NB4 (cell line): Measurements from ENCODE around the gene SLC4A9.

Experiments used
- DNase-seq: peaks from one replicate; pipeline ENCODE4 v3.0.0; 2010; ENCODE audit warnings: low read depth
- H3K4me3 ChIP-seq: one replicate; pipeline ENCODE4 v1.5.1; 2011; ENCODE audit warnings: mild to moderate bottlenecking, low read depth, low read length, moderate library complexity
- CTCF ChIP-seq: IDR thresholded peaks from one replicate; pipeline ENCODE4 v1.5.1; 2012; ENCODE audit warnings: low read depth, low read length
- MYC ChIP-seq: IDR thresholded peaks from 2 replicates; pipeline ENCODE4 v1.6.1; 2011; ENCODE audit warnings: low read depth, low read length
- POLR2A ChIP-seq: IDR thresholded peaks from 2 replicates; pipeline ENCODE4 v1.6.1; 2011; ENCODE audit warnings: mild to moderate bottlenecking; ENCODE audit not compliant: insufficient read length; ENCODE audit errors: extremely low read depth
- TF ChIP-seq, protein P1 (sequence below): IDR thresholded peaks from 2 replicates; pipeline ENCODE4 v1.6.1; 2011; ENCODE audit warnings: low read depth, low read length

Gene SLC4A9

GRCh38 chr5:140325486-140325885 lies 34.5 kb upstream of the SLC4A9 start:
- DNase-seq: no peak
- H3K4me3 ChIP-seq: no peak overlapping the region
- TF ChIP-seq MYC (no peak), POLR2A (no peak), CTCF (no peak)
- TF ChIP-seq, protein P1, sequence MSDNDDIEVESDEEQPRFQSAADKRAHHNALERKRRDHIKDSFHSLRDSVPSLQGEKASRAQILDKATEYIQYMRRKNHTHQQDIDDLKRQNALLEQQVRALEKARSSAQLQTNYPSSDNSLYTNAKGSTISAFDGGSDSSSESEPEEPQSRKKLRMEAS: no peak

DNA sequence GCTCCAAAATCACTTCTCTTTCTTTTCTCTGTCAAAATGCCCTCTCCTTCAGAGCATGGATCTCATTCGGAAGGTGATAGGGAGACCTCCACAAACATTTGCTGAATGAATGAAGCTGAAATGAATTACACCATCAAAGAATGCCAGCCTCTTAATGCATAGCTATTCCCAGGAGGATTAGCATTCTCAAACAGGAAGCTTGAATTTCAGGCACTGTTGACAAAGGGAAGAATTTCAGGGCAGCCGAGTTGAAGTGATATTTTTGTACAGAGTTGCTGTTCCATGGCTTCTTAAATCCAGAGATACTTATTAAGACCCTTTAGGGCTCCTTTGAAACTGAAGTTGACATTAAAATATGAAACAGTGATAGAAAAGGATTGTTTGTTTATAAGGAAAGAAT lies 32.4 kb upstream of the SLC4A9 start:
- no peak overlapping the region for H3K4me3 ChIP-seq
- peak; percentile 64 for DNase-seq
- TF ChIP-seq, protein P1: no peak
- no peak for TF ChIP-seq POLR2A
- TF ChIP-seq MYC: no peak
- no peak for TF ChIP-seq CTCF

GRCh38 chr5:140328036-140328764 lies 31.8 kb upstream of the SLC4A9 start:
- H3K4me3 ChIP-seq: no peak overlapping the region
- TF ChIP-seq MYC (no peak), CTCF (no peak), POLR2A (no peak)
- TF ChIP-seq, protein P1: no peak
- DNase-seq: no peak

DNA sequence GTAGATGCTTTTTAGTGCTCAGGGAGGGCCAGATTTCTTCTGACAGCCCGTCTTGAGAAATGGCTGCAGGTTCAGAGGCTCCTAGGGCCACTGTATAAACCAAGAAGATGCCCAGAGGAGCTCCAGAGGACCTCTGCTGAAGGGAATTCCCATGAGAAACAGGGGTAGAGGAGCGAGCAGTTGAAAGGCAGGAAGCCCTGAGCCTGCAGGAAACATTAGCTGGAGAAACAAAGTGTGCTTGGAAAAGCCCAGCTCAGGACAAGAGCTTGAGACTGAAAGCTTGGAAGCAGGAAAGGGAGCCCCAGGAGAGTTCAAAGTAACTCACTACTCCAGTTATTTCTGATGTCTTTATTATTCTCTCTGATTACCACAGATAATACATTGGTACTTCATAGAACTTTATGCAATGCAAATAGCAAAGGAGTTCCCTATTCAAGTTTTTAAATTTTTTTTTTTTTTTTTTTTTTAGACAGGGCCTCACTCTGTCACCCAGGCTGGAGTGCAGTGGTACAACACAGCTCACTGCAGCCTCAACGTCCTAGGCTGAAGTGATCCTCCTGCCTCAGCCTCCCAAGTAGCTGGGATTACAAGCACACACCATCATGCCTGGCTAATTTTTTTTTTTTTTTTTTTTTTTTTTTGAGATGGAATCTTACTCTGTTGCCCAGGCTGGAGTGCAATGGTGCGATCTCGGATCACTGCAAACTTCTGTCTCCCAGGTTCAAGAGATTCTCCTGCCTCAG lies 30.1 kb upstream of the SLC4A9 start:
- TF ChIP-seq MYC (no peak), CTCF (no peak), POLR2A (no peak)
- TF ChIP-seq, protein P1: no peak
- no peak for DNase-seq
- H3K4me3 ChIP-seq: no peak overlapping the region

GRCh38 chr5:140331638-140332037 lies 28.4 kb upstream of the SLC4A9 start:
- no peak for TF ChIP-seq POLR2A
- H3K4me3 ChIP-seq: no peak overlapping the region
- no peak for DNase-seq

GRCh38 chr5:140336388-140336787 lies 23.6 kb upstream of the SLC4A9 start:
- TF ChIP-seq CTCF (no peak), MYC (no peak)
- TF ChIP-seq, protein P1: no peak
- H3K4me3 ChIP-seq: no peak overlapping the region
- DNase-seq: no peak
